ENCODE data around the gene TPSD1. TPM values are rescaled to one million over a fixed set of nuclear protein-coding genes. Genes with fewer than 3 reads are reported as not detected.

TPSD1 gene
- total and polyA plus RNA-seq, 9 of the 15 experiments (the other 6 are each of a cell fraction or from before 2014, with no cell fraction given): not detected

- TF ChIP-seq RREB1 (CRISPR knock-in tag; IDR thresholded peaks at IDR 0.05): no peak
- TF ChIP-seq KLF16 (IDR thresholded peaks at IDR 0.05): no peak
- TF ChIP-seq ZNF609 (CRISPR knock-in tag; IDR thresholded peaks at IDR 0.05; ENCODE audit: borderline replicate concordance): no peak
- no peak for TF ChIP-seq CREB1 (IDR thresholded peaks at IDR 0.05)
- 0 out of 2 replicates have a peak, but pooled peaks have one; percentile 10 for TF ChIP-seq CREB1 (CRISPR knock-in tag; IDR thresholded peaks at IDR 0.05)
- no peak for TF ChIP-seq HNRNPUL1 (IDR thresholded peaks at IDR 0.05; ENCODE audit: low read length)
- TF ChIP-seq PYGO2 (tag; IDR thresholded peaks at IDR 0.05): no peak
- TF ChIP-seq DLX4 (CRISPR knock-in tag; IDR thresholded peaks at IDR 0.05): no peak
- TF ChIP-seq GTF2B (IDR thresholded peaks at IDR 0.05; ENCODE audit: extremely low read depth, insufficient read length): no peak
- no peak for TF ChIP-seq SREBF1 (IDR thresholded peaks at IDR 0.05; ENCODE audit: borderline replicate concordance, low read depth, low read length)
- peak; percentile 42; the same call in 1 of the 2 replicates for TF ChIP-seq USF1 (CRISPR knock-in tag; IDR thresholded peaks at IDR 0.05)
- TF ChIP-seq RFX5 (IDR thresholded peaks at IDR 0.05; ENCODE audit: low read depth, low read length): no peak
- no peak for TF ChIP-seq MAZ (CRISPR knock-in tag; conservative IDR thresholded peaks at IDR 0.05 in 1 of 2, IDR thresholded peaks at IDR 0.05 in 1 of 2)
- TF ChIP-seq NR1H2 (CRISPR knock-in tag; IDR thresholded peaks at IDR 0.05): no peak
- TF ChIP-seq EZH2 (IDR thresholded peaks at IDR 0.05; ENCODE audit: borderline replicate concordance, low read depth, low read length): peak; percentile 77; the same call in 1 of the 2 replicates
These were observed 39.0 kb upstream of the TPSD1 start (continued) for GRCh38 chr16:1216681-1217400.
